ENCODE results near the gene ASTE1. TPM values are rescaled to one million over a fixed set of nuclear protein-coding genes. Genes with fewer than 3 reads are reported as not detected.

Gene ASTE1
- total RNA-seq, 1 experiment from 2014 or later: 2.4 TPM

DNA sequence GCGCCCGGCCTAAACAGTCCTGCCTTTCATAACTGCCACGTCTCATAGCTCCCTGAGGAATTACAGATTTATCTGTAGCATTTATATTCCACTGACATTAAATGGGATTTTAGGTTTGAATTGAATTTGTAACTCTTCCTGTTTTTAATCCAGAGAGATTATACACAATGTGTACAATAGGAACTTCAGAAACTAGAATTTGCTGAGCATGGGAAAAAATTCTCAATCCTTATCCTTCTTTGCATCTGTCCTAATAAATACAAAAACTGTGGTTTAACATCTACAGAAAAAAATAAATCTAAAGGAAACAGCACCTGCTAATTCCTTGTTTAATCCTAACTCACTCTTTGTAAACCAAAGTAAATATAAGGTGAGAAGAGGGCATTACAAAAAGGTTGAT lies 2.2 kb upstream of the ASTE1 start:
- ATAC-seq (no peak), DNase-seq (ENCODE audit: low read depth, low spot score) (no peak)
- H3K36me3 ChIP-seq (ENCODE audit: control insufficient read depth in 1 of 2, insufficient read depth in 2 of 2, low read length in 2 of 2): no peaks in the 10 kb centered on the region
- no peak overlapping the region for H3K4me3 ChIP-seq (replicated peaks in 1 of 2; ENCODE audit: low read depth in 1 of 2, low read length in 2 of 2)
- H3K79me2 ChIP-seq (ENCODE audit: insufficient read depth, low read length): no peaks in the 10 kb centered on the region
- no peak for TF ChIP-seq POLR2AphosphoS5 (IDR thresholded peaks at IDR 0.05; ENCODE audit: low read depth, low read length)
- TF ChIP-seq FOSL1 (IDR thresholded peaks at IDR 0.05; ENCODE audit: low read depth): no peak
- TF ChIP-seq RAD21 (IDR thresholded peaks at IDR 0.05; ENCODE audit: low read depth): no peak
- TF ChIP-seq, protein P1, sequence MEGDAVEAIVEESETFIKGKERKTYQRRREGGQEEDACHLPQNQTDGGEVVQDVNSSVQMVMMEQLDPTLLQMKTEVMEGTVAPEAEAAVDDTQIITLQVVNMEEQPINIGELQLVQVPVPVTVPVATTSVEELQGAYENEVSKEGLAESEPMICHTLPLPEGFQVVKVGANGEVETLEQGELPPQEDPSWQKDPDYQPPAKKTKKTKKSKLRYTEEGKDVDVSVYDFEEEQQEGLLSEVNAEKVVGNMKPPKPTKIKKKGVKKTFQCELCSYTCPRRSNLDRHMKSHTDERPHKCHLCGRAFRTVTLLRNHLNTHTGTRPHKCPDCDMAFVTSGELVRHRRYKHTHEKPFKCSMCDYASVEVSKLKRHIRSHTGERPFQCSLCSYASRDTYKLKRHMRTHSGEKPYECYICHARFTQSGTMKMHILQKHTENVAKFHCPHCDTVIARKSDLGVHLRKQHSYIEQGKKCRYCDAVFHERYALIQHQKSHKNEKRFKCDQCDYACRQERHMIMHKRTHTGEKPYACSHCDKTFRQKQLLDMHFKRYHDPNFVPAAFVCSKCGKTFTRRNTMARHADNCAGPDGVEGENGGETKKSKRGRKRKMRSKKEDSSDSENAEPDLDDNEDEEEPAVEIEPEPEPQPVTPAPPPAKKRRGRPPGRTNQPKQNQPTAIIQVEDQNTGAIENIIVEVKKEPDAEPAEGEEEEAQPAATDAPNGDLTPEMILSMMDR (IDR thresholded peaks at IDR 0.05 in 2 of 3, conservative IDR thresholded peaks at IDR 0.05 in 1 of 3; ENCODE audit: borderline replicate concordance in 1 of 3, insufficient read depth in 1 of 3, low read depth in 2 of 3, low read length in 2 of 3): no peak
- TF ChIP-seq CEBPB (IDR thresholded peaks at IDR 0.05; ENCODE audit: low read depth): no peak
- TF ChIP-seq, protein P2, sequence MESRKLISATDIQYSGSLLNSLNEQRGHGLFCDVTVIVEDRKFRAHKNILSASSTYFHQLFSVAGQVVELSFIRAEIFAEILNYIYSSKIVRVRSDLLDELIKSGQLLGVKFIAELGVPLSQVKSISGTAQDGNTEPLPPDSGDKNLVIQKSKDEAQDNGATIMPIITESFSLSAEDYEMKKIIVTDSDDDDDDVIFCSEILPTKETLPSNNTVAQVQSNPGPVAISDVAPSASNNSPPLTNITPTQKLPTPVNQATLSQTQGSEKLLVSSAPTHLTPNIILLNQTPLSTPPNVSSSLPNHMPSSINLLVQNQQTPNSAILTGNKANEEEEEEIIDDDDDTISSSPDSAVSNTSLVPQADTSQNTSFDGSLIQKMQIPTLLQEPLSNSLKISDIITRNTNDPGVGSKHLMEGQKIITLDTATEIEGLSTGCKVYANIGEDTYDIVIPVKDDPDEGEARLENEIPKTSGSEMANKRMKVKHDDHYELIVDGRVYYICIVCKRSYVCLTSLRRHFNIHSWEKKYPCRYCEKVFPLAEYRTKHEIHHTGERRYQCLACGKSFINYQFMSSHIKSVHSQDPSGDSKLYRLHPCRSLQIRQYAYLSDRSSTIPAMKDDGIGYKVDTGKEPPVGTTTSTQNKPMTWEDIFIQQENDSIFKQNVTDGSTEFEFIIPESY (IDR thresholded peaks at IDR 0.05; ENCODE audit: extremely low read depth, insufficient replicate concordance, low read length): no peak
- TF ChIP-seq ZFX (IDR thresholded peaks at IDR 0.05): no peak
- TF ChIP-seq, protein P3, sequence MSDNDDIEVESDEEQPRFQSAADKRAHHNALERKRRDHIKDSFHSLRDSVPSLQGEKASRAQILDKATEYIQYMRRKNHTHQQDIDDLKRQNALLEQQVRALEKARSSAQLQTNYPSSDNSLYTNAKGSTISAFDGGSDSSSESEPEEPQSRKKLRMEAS (IDR thresholded peaks at IDR 0.05): no peak
- TF ChIP-seq SP1 (IDR thresholded peaks at IDR 0.05; ENCODE audit: low read depth): no peak
- no peak for TF ChIP-seq YY1 (IDR thresholded peaks at IDR 0.05; ENCODE audit: extremely low read depth, insufficient replicate concordance, low read depth, low read length)
- TF ChIP-seq SIN3A (IDR thresholded peaks at IDR 0.05; ENCODE audit: low read depth): no peak
- TF ChIP-seq EZH2 (IDR thresholded peaks at IDR 0.05): no peak
- no peak for TF ChIP-seq TCF7L2 (IDR thresholded peaks at IDR 0.05; ENCODE audit: borderline replicate concordance, extremely low read depth, insufficient read depth, insufficient read length)
- no peak for TF ChIP-seq ATF3 (IDR thresholded peaks at IDR 0.05)
- TF ChIP-seq EZH2phosphoT487 (IDR thresholded peaks at IDR 0.05; ENCODE audit: borderline replicate concordance): no peak
- TF ChIP-seq ZNF274 (IDR thresholded peaks at IDR 0.05; ENCODE audit: low read depth, low read length): no peak
- no TSS peak for BruUV-seq (replicated peaks)
- H3K27ac ChIP-seq (ENCODE audit: low read depth, low read length): no peak overlapping the region
- H2AFZ ChIP-seq (ENCODE audit: low read depth, low read length, poor library complexity, severe bottlenecking): no peak overlapping the region
- no peaks in the 10 kb centered on the region for H3K9me3 ChIP-seq (ENCODE audit: control insufficient read depth in 1 of 2, insufficient read depth in 1 of 2, low read depth in 1 of 2, low read length in 2 of 2)
- H3K9ac ChIP-seq (ENCODE audit: low read length): no peak overlapping the region
- H3K4me2 ChIP-seq (ENCODE audit: low read length): no peak overlapping the region
- intact Hi-C loops (cut with micrococcal nuclease): loop anchor here (5.0 to 10.0 kb wide), 2 partner anchors 473 to 1366 kb away; partner anchors contain the start of gene MRPL3
- no peaks in the 10 kb centered on the region for H4K20me1 ChIP-seq (ENCODE audit: insufficient read depth)
- H3K27me3 ChIP-seq (ENCODE audit: insufficient read depth, low read length): no peaks in the 10 kb centered on the region
- RAD21 ChIA-PET (ENCODE audit: low non-redundant PET in 1 of 2, low total read pairs in 2 of 2, uncharacterized antibody in 2 of 2, unreplicated experiment in 2 of 2): no interaction called here
- CTCF ChIA-PET: no interaction called here
- POLR2A ChIA-PET: no interaction called here
- H3K4me1 ChIP-seq (ENCODE audit: control insufficient read depth in 1 of 2, insufficient read depth in 2 of 2, low read length in 2 of 2): peaks cover 11 to 16% of the 10 kb centered on the region in 2 experiments; a peak in 3 of 4 replicates
- H3K9me2 ChIP-seq (ENCODE audit: insufficient read depth): no peaks in the 10 kb centered on the region
